Measurements from ENCODE around the gene ALX4. TPM values are rescaled to one million over a fixed set of nuclear protein-coding genes. Genes with fewer than 3 reads are reported as not detected.
A peak's percentile ranks its signal among the peaks of the same experiment; 100 is the strongest.

ALX4 gene
- polyA plus RNA-seq (2011; rRNA removed), result 1.00 and 1.4 TPM in 2 replicates
- 0.69 and 1.1 TPM in 2 replicates for polyA plus RNA-seq (2012; cell fraction: cytosol; rRNA removed)
- polyA plus RNA-seq (2012; cell fraction: nucleus; rRNA removed), result 1.8 TPM in 2 replicates
- polyA plus RNA-seq (2017; fragmentation: RNase III; extraction: RNeasy Plus Mini Kit Qiagen cat#74134 plus additional on column Dnase treatment), result 5.6 to 6.4 TPM (median 5.7 TPM) in 3 replicates
- 1.8 TPM in 2 replicates for polyA minus RNA-seq (2011; rRNA and poly(A)+ RNA removed)

- ChIA-PET POLR2A (interaction anchor here (0.6 to 1.0 kb wide), 2 partner anchors 9 to 20 kb away, joined by 3 to 5 read pairs; no protein-coding TSS in a partner anchor), CTCF (interaction anchor here (1.6 to 1.9 kb wide), 3 partner anchors 19 to 52 kb away, joined by 3 to 8 read pairs (median 6); no protein-coding TSS in a partner anchor)
- ATAC-seq (peak; percentile 78 to 84), FAIRE-seq (no peak), DNase-seq (ENCODE audit: low read depth in 1 of 2, low spot score in 1 of 2) (peak in 1 of 2 experiments; percentile 72)
- peaks cover 8% of the 10 kb centered on the region; the same call in 2 of the 3 replicates for H3K4me1 ChIP-seq
- H3K9me3 ChIP-seq, result no peaks in the 10 kb centered on the region
- peak within 1 kb of the TSS; percentile 74 to 93 for H3K27ac ChIP-seq
- 4% methylated on average over 34 of the region's 71 CpGs for WGBS (ENCODE audit: missing lambda C conversion rate)
- H3K4me3 ChIP-seq, result peak within 1 kb of the TSS; percentile 56
- peak within 1 kb of the TSS; percentile 86 for H3K4me2 ChIP-seq
- TF ChIP-seq MYC (IDR thresholded peaks at IDR 0.05; ENCODE audit: borderline replicate concordance, low read length), result no peak
- no peak for TF ChIP-seq KDM1A (IDR thresholded peaks at IDR 0.05; ENCODE audit: low read depth)
- no peak for TF ChIP-seq PHF8 (IDR thresholded peaks at IDR 0.05; ENCODE audit: borderline replicate concordance, low read depth)
- no peak for TF ChIP-seq CBX2 (IDR thresholded peaks at IDR 0.05; ENCODE audit: borderline replicate concordance, low read depth)
- TF ChIP-seq CHD4 (IDR thresholded peaks at IDR 0.05; ENCODE audit: borderline replicate concordance), result no peak
- TF ChIP-seq SMC3 (IDR thresholded peaks at IDR 0.05), result peak; percentile 46; the same call in 2 of the 3 replicates
- TF ChIP-seq REST (IDR thresholded peaks at IDR 0.05), result no peak
- no peak; the same call in 1 of the 2 replicates for TF ChIP-seq HDAC2 (IDR thresholded peaks at IDR 0.05)
- no peak for TF ChIP-seq HEYL (CRISPR knock-in tag; IDR thresholded peaks at IDR 0.05)
- TF ChIP-seq NR3C1 (IDR thresholded peaks at IDR 0.05), result no peak
- peak in 1 of 2 experiments; percentile 59; a peak in 1 of 5 replicates for TF ChIP-seq JUN (IDR thresholded peaks at IDR 0.05)
- no peak for TF ChIP-seq SREBF2 (IDR thresholded peaks at IDR 0.05)
- TF ChIP-seq TP53 (CRISPR knock-in tag; IDR thresholded peaks at IDR 0.05), result no peak
- no peak for TF ChIP-seq FOSL2 (IDR thresholded peaks at IDR 0.05)
- TF ChIP-seq FOSL2 (CRISPR knock-in tag; IDR thresholded peaks at IDR 0.05), result no peak
- TF ChIP-seq RFX5 (IDR thresholded peaks at IDR 0.05), result no peak
- no peak for TF ChIP-seq ATOH8 (CRISPR knock-in tag; IDR thresholded peaks at IDR 0.05; ENCODE audit: low read depth)
- no peak for TF ChIP-seq EHF (CRISPR knock-in tag; IDR thresholded peaks at IDR 0.05)
- no peak for TF ChIP-seq MAZ (IDR thresholded peaks at IDR 0.05; ENCODE audit: borderline replicate concordance, low read depth, low read length)
- TF ChIP-seq EHMT2 (IDR thresholded peaks at IDR 0.05; ENCODE audit: low read depth), result no peak
- TF ChIP-seq BCL3 (IDR thresholded peaks at IDR 0.05), result no peak
- TF ChIP-seq MAFK (IDR thresholded peaks at IDR 0.05; ENCODE audit: partially characterized antibody), result no peak
- TF ChIP-seq FOXS1 (CRISPR knock-in tag; IDR thresholded peaks at IDR 0.05), result no peak
- no peak for TF ChIP-seq HOXA7 (CRISPR knock-in tag; IDR thresholded peaks at IDR 0.05)
- TF ChIP-seq ZC3H11A (IDR thresholded peaks at IDR 0.05), result no peak
- no peak for TF ChIP-seq TFCP2L1 (CRISPR knock-in tag; IDR thresholded peaks at IDR 0.05)
- TF ChIP-seq ESRRA (IDR thresholded peaks at IDR 0.05; ENCODE audit: borderline replicate concordance, low read length), result no peak
- no peak for TF ChIP-seq ELK1 (IDR thresholded peaks at IDR 0.05; ENCODE audit: low read depth, low read length)
- TF ChIP-seq RAD21 (conservative IDR thresholded peaks at IDR 0.05 in 1 of 2, IDR thresholded peaks at IDR 0.05 in 1 of 2), result peak in 1 of 2 experiments; percentile 37; a peak in 1 of 5 replicates
- no peak for TF ChIP-seq HOXB5 (CRISPR knock-in tag; IDR thresholded peaks at IDR 0.05)
- TF ChIP-seq GATA3 (IDR thresholded peaks at IDR 0.05; ENCODE audit: borderline replicate concordance), result no peak
- no peak for TF ChIP-seq POLR2AphosphoS2 (conservative IDR thresholded peaks at IDR 0.05; ENCODE audit: low read length)
- TF ChIP-seq HOXB13 (CRISPR knock-in tag; IDR thresholded peaks at IDR 0.05; ENCODE audit: low read depth), result no peak
Observed at GRCh38 chr11:44309478-44310205, at the start of gene ALX4. ALX4 (minus strand) TSS chr11:44310139; CDS start chr11:44310062, 77 bp downstream.

All from A549 (cell line).